Naive thymus-derived CD8-positive, alpha-beta T cell (primary cell): Measurements from ENCODE around the gene RANGRF. TPM values are rescaled to one million over a fixed set of nuclear protein-coding genes. Genes with fewer than 3 reads are reported as not detected.

Experiments used
- ATAC-seq, 2 donors: fragments of 150-1000 bp; cut with Tn5 transposase in 1 of 2; sonication (Bioruptor Pico), chemical (Tn5 transposase) in 1 of 2; 1 replicate in 1 of 2; 2 replicates in 1 of 2; pipeline ENCODE4 v1.10.0; 2021; ENCODE audit warnings: mild to moderate bottlenecking in 2 of 2, moderate library complexity in 2 of 2
- POLR2A ChIA-PET: fragments of 350-600 bp; sonication (Branson Sonifier 250); formaldehyde crosslinking; loops from one replicate; lab custom pipeline; 2021; ENCODE audit warnings: antibody characterized with exemption; lab: Charles Lee
- DNase-seq, 10 donors: peaks; one replicate each; pipeline versions ENCODE4 v3.0.0 to v3.0.0-alpha.2; 2020 to 2022
- H3K27ac Mint-ChIP-seq, 10 donors: one replicate each; pipeline ENCODE4 v1.8.0; 2020 to 2022; ENCODE audit warnings: mild to moderate bottlenecking in 10 of 10, mixed read lengths in 10 of 10, moderate library complexity in 4 of 10, inconsistent platforms in 1 of 10
- H3K27me3 Mint-ChIP-seq, 5 donors: one replicate each; pipeline ENCODE4 v1.8.0; 2021 to 2022; ENCODE audit warnings: mixed read lengths in 5 of 5
- H3K36me3 Mint-ChIP-seq, 3 donors: one replicate each; pipeline ENCODE4 v1.8.0; 2020 to 2022; ENCODE audit warnings: mixed read lengths in 3 of 3, mild to moderate bottlenecking in 2 of 3, inconsistent platforms in 1 of 3
- H3K4me1 Mint-ChIP-seq, 4 donors: one replicate each; pipeline ENCODE4 v1.8.0; 2021 to 2022; ENCODE audit warnings: mixed read lengths in 4 of 4
- H3K4me3 Mint-ChIP-seq, 10 donors: one replicate each; pipeline ENCODE4 v1.8.0; 2020 to 2022; ENCODE audit warnings: mild to moderate bottlenecking in 10 of 10, mixed read lengths in 10 of 10, moderate library complexity in 6 of 10, inconsistent platforms in 1 of 10
- H3K9me3 Mint-ChIP-seq, 9 donors: one replicate each; pipeline ENCODE4 v1.8.0; 2020 to 2022; ENCODE audit warnings: mixed read lengths in 9 of 9, mild to moderate bottlenecking in 3 of 9, inconsistent platforms in 1 of 9, moderate library complexity in 1 of 9
- polyA plus RNA-seq, 3 donors: library from polyadenylated mRNA; unstranded; fragments of 300-500 nt; fragmentation: Illumina TruSeq; gene quantifications; one replicate each; pipeline ENCODE4 v1.2.3, GENCODE V29; 2021
- total RNA-seq, 8 experiments: library from RNA in 2 of 8; stranded (reverse) in 2 of 8; gene quantifications; one replicate each; pipeline ENCODE4 v1.2.3 and lab custom pipeline; 2021 to 2026

Gene RANGRF
- total and polyA plus RNA-seq, 5 experiments from 2014 or later, result 41.7 to 79.6 (median 67.2) TPM

DNA sequence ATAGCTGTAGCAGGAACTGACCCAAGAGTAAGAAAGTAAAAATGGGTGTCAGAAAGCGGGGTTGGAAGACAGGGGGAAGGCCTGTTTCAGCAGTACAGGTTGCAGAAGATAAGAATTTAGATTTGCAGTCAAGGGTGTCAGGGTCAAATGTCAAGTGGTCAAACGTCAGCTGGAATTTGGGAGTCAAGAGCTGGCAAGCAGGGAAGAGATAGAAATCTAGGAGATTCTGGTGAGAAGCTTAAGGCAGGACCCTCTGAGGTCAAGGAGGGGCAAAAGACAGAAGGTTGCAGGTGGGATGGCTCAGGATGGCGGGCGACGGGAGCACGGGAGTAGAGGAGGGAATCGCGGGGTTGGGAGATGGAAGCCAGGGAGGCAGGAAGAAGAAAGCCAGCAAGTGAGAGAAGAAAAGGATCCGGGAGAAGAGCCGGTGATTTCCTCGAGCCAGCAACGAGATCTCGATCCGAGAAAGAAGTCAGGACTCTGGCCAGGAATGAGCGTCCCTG is 6.4 kb downstream of the RANGRF start:
- Mint-ChIP-seq H3K27ac (peak overlapping the region; percentile 84 to 97 (median 95)), H3K9me3 (peaks cover 0 to 2% (median 0%) of the 10 kb centered on the region in 9 donors), H3K4me1 (peaks cover 20 to 39% (median 31%) of the 10 kb centered on the region in 4 donors), H3K4me3 (peak overlapping the region; percentile 88 to 97 (median 94)), H3K27me3 (no peaks in the 10 kb centered on the region), H3K36me3 (peaks cover 0 to 2% (median 0%) of the 10 kb centered on the region in 3 donors)
- DNase-seq (no peak), ATAC-seq (no peak)
- POLR2A ChIA-PET, result interaction anchor here (0.6 to 3.1 kb wide), 28 partner anchors 17 to 438 kb away, joined by 3 to 71 read pairs (median 4); partner anchors contain the start of genes BORCS6, CTC1, HES7 and KRABD2

DNA sequence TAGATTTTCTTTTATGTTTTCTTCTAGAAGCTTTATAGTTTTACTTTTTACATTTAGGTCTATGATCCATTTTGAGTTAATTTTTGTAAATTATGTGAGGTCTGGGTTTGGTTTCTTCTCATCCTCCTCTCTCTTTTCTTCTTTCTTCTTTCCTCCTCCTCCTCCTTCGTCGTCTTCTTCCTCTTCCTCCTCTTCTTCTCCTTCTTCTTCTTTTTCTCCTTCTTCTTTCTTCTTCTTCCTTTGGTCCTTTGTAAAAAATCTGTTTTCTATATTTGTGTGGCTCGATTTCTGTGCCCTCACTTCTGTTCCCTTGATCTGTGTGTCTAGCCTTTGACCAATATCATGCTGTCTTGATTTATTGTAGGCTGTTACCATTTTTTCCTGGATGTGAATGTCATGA is 11.8 kb downstream of the RANGRF start:
- Mint-ChIP-seq H3K27me3 (no peaks in the 10 kb centered on the region), H3K4me3 (peak overlapping the region in 1 of 10 donors; percentile 42), H3K9me3 (peaks cover 0 to 2% (median 0%) of the 10 kb centered on the region in 9 donors), H3K4me1 (peaks cover 9 to 15% (median 13%) of the 10 kb centered on the region in 4 donors), H3K36me3 (no peaks in the 10 kb centered on the region), H3K27ac (peak overlapping the region in 9 of 10 donors; percentile 12 to 90 (median 76))
- no peak for DNase-seq
- ATAC-seq, result no peak
- POLR2A ChIA-PET, result interaction anchor here (0.7 to 4.4 kb wide), 6 partner anchors 8 to 210 kb away, joined by 3 to 24 read pairs (median 4); no protein-coding TSS in a partner anchor

DNA sequence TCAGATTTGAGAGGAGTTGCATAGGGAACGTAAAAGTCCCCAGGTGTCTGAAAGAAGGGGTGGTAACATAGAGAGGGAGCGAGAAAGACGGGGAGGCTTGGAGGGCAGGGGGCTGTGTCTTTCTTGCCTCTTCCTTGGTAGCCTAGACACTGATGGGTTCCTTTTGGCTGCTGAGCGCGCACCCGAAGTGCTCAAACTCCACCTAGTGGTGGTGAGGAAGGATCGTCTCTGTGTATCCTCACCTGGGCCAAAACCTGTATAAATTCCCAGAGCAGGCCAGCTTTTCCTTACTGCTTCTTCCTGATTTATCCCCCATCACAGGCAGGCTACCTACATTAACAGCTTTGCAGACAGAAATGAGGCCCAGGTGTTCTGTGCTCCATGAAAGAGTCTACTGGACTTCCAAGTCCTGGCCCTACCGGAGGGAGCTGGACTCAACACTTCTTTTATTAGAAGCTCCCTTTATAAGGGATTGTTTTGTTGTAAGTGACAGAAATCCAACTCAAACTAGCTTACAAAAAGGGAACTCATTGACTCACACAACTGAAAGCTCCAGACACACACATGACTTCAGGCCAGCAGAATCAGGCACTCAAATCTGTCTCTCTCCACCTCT is 12.3 kb downstream of the RANGRF start:
- Mint-ChIP-seq H3K27me3 (no peaks in the 10 kb centered on the region), H3K9me3 (peaks cover 0 to 2% (median 0%) of the 10 kb centered on the region in 9 donors), H3K4me3 (peak overlapping the region in 1 of 10 donors; percentile 42), H3K27ac (peak overlapping the region in 9 of 10 donors; percentile 12 to 90 (median 76)), H3K36me3 (no peaks in the 10 kb centered on the region), H3K4me1 (peaks cover 9 to 13% (median 9%) of the 10 kb centered on the region in 4 donors)
- DNase-seq, result peak; percentile 39 to 82 (median 58)
- POLR2A ChIA-PET, result interaction anchor here (0.5 to 4.4 kb wide), 6 partner anchors 69 to 210 kb away, joined by 3 to 24 read pairs (median 3); no protein-coding TSS in a partner anchor
- ATAC-seq, result peak; percentile 91 to 93

DNA sequence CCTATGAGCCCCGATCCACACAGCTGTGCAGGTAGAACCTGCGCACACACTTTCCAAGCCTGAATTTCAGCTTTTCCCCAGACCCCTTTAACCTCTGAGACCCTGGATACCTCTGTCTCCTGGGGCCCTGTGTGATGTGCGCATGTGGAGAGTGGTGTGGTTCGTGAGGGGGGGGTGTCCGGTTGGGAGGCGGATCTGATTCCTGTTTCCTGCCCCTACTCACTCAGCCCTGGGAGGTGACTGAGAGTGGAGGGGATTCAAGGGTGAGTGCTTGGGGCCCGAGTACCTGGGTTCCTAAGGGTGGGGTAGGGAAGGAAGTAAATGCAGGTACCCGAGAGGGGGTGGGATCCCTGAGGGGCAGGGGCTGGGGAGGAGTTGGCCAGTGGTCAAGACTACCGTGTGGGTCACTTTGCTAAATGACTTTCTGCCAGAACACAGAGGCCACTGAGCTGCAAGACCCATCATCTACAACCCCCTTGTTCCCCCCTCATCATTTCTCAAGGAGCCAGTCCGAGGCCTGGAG is 22.2 kb downstream of the RANGRF start:
- no peaks in the 10 kb centered on the region for H3K36me3 Mint-ChIP-seq
- no peak overlapping the region for H3K4me3 Mint-ChIP-seq
- ATAC-seq, result no peak
- H3K27me3 Mint-ChIP-seq, result peaks cover 2 to 41% (median 8%) of the 10 kb centered on the region in 5 donors
- no peaks in the 10 kb centered on the region for H3K9me3 Mint-ChIP-seq
- no peak for DNase-seq
- H3K27ac Mint-ChIP-seq, result peak overlapping the region in 1 of 10 donors; percentile 62
- H3K4me1 Mint-ChIP-seq, result peaks cover 0 to 2% (median 0%) of the 10 kb centered on the region in 4 donors
- POLR2A ChIA-PET, result interaction anchor here (0.8 kb wide), 1 partner anchor 121 kb away, joined by 3 read pairs; no protein-coding TSS in a partner anchor

DNA sequence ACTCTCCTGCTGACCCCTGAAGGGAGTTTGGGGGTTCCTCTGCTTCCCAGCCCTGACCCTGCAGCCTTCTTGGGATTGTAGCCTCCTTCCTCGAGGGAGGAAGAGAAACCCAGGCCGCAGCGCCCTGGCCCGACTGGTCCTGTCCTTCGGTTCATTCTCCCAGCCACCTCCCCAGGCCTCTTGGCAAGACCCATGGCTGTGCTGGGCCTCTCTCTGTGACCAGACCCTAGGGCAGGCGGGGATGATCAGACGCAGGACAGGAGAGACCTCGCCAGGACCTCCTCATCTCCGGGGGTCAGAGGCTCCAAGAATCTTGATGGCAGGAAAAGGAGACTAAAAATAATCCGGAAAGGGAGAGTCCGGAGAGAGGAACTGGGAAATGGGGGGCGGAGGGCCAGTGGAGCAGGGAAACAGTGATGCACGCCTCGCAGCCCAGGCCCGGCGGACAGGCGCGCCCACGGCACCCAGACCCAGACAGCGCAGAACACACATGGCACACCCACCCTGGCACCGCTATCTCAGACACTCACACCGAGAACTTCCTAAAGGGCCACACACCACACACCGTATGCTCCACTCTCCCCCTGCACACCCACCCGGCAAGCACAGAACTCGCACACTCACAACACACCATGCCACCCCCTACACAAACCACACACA is 22.8 kb downstream of the RANGRF start:
- ATAC-seq (no peak), DNase-seq (no peak)
- peaks cover 2 to 47% (median 12%) of the 10 kb centered on the region in 5 donors for H3K27me3 Mint-ChIP-seq
- H3K4me1 Mint-ChIP-seq, result peaks cover 0 to 4% (median under 1%) of the 10 kb centered on the region in 4 donors
- POLR2A ChIA-PET, result no interaction called here
- no peaks in the 10 kb centered on the region for H3K36me3 Mint-ChIP-seq
- no peaks in the 10 kb centered on the region for H3K9me3 Mint-ChIP-seq
- peak overlapping the region in 1 of 10 donors; percentile 58 for H3K27ac Mint-ChIP-seq
- no peak overlapping the region for H3K4me3 Mint-ChIP-seq

DNA sequence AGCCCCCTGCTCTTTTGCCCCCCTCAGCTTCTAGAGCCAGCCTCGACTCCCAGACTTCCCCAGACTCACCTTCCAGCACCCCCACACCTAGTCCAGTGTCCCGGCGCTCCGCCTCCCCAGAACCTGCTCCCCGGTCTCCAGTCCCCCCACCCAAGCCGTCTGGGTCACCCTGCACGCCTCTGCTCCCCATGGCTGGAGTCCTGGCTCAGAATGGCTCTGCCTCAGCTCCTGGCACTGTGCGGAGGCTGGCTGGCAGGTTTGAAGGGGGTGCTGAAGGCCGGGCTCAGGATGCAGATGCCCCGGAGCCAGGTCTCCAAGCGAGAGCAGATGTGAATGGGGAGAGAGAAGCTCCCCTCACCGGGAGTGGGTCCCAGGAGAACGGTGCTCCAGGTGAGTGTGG is 23.8 kb downstream of the RANGRF start:
- Mint-ChIP-seq H3K4me3 (no peak overlapping the region), H3K9me3 (no peaks in the 10 kb centered on the region), H3K27me3 (peaks cover 2 to 48% (median 12%) of the 10 kb centered on the region in 5 donors), H3K4me1 (peaks cover 0 to 4% (median under 1%) of the 10 kb centered on the region in 4 donors), H3K36me3 (no peaks in the 10 kb centered on the region), H3K27ac (no peak overlapping the region)
- ATAC-seq (no peak), DNase-seq (no peak)
- POLR2A ChIA-PET, result no interaction called here

DNA sequence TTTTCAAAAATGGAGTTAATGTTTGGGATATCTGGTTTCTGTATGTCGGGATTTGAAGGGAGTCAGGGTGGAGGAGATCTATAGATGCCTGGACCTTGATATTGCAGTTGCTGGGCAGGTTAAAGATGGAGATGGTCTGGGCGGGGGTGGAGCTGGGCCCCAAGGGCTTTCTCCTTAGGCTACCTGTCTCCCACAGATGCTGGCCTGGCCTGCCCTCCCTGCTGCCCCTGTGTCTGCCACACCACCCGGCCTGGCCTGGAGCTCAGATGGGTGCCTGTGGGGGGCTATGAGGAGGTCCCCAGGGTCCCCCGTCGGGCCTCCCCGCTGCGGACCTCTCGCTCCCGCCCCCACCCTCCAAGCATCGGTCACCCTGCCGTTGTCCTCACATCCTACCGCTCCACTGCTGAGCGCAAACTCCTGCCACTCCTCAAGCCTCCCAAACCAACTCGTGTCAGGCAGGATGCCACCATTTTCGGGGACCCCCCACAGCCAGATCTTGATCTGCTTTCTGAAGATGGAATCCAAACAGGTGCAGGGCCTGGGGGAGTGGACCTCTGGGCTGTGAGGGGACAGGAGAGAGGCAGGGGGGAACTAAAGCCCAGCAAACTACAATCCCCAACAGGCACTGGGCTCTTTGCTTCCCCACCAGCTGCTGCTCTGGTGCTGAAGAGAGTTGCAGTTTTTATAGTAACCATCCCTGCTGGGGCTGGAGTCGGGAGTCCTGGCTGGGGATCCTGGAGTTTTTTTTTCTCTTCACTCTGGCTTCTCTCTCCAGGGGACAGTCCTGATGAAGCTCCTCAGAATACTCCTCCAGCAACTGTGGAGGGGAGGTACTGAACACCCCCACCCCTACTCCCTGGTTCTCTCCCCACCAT is 24.5 kb downstream of the RANGRF start:
- H3K27ac Mint-ChIP-seq, result peak overlapping the region in 1 of 10 donors; percentile 56
- no peaks in the 10 kb centered on the region for H3K36me3 Mint-ChIP-seq
- H3K9me3 Mint-ChIP-seq, result no peaks in the 10 kb centered on the region
- POLR2A ChIA-PET, result interaction anchor here (0.6 kb wide), 1 partner anchor 21 kb away, joined by 3 read pairs; no protein-coding TSS in a partner anchor
- H3K4me3 Mint-ChIP-seq, result no peak overlapping the region
- no peak for ATAC-seq
- peaks cover 2 to 48% (median 12%) of the 10 kb centered on the region in 5 donors for H3K27me3 Mint-ChIP-seq
- peaks cover 0 to 4% (median under 1%) of the 10 kb centered on the region in 4 donors for H3K4me1 Mint-ChIP-seq
- DNase-seq, result no peak

DNA sequence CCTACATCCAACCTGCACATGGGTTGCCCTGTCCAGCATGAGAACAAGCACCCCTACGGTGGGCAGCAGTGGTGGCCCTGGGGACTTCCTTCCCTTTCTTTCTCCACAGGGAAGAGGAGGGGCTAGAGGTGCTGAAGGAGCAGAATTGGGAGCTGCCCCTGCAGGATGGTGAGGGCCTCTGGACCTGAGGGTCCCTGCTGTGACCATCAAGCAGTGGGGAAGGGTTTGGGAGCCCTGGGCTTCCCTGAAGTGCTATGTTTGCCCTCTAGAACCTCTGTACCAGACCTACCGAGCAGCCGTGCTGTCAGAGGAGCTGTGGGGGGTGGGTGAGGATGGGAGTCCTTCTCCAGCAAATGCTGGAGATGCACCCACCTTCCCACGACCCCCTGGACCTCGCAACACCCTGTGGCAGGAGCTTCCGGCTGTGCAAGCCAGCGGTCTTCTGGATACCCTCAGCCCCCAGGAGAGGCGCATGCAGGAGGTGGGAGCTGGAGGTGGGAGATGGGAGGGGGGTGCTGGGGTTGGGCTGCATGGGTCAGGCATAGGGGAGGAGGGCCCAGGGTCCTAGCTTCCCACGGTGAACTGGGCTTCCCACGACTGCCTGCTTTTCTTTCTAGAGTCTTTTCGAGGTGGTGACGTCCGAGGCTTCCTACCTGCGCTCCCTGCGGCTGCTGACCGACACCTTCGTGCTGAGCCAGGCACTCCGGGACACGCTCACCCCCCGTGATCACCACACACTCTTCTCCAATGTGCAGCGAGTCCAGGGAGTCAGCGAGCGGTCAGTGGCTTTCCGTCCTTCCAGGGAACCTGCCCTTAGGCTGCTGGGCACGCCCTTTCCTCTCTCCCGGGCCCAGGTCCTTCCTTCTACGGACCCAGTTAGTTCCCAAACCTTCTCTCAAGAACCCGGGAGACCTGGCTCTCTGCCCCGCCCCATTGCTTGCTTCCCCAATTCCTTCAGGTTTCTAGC is 26.6 kb downstream of the RANGRF start:
- Mint-ChIP-seq H3K9me3 (no peaks in the 10 kb centered on the region), H3K36me3 (no peaks in the 10 kb centered on the region), H3K4me3 (no peak overlapping the region), H3K4me1 (peaks cover 0 to 4% (median under 1%) of the 10 kb centered on the region in 4 donors), H3K27ac (no peak overlapping the region), H3K27me3 (peaks cover 3 to 48% (median 13%) of the 10 kb centered on the region in 5 donors)
- ATAC-seq, result no peak
- POLR2A ChIA-PET, result no interaction called here
- no peak for DNase-seq

DNA sequence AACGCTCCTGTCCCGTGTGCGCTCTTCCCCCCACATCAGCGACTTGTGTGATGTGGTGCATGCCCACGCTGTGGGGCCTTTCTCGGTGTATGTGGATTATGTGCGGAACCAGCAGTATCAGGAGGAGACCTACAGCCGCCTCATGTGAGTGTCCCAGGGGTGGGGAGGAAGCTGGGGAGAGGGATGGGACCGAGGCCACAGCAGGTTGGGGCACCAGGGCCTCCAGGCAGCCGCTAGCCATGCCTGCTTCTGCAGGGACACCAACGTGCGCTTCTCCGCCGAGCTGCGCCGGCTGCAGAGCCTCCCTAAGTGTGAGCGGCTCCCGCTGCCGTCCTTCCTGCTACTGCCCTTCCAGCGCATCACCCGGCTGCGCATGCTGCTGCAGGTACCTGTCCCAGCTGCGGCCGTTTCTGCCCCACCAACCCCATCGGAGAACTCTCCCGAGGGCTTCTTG is 27.3 kb downstream of the RANGRF start:
- no peak for DNase-seq
- POLR2A ChIA-PET, result no interaction called here
- Mint-ChIP-seq H3K27me3 (peaks cover 4 to 48% (median 13%) of the 10 kb centered on the region in 5 donors), H3K4me3 (no peak overlapping the region), H3K4me1 (peaks cover 0 to 4% (median 0%) of the 10 kb centered on the region in 4 donors), H3K9me3 (no peaks in the 10 kb centered on the region), H3K36me3 (no peaks in the 10 kb centered on the region), H3K27ac (no peak overlapping the region)
- no peak for ATAC-seq

DNA sequence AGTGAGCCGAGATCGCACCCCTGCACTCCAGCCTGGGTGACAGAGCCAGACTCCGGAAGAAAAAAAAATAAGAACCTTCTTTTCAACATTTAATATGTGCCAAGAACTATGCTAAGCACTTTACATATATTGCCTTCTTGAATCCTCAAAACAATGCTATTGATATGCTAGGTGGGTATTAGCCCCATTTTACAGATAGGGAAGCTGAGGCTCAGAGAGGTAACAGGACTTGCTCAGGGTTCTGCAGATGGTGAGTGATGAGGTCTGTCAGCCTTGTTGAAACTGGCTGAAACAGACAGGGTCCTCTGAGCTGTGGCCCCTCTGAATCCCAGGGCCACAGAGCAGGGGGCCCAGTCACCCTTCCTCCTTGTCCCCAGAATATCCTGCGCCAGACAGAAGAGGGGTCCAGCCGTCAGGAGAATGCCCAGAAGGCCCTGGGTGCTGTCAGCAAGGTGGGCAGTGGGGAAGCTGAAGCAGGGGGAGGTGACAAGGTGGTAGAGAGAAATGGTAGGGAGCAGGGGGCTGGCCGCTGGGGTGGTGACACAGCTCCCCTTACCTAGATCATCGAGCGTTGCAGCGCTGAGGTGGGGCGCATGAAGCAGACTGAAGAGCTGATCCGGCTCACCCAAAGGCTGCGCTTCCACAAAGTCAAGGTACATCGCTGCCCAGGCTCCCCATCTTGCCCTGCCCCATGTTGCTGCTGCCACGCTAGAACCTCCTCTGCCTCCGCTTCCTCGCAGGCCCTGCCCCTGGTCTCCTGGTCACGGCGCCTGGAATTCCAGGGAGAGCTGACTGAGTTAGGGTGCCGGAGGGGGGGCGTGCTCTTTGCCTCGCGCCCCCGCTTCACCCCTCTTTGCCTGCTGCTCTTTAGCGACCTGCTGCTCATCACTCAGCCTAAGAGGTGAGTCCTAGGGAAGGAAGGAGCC is 29.8 kb downstream of the RANGRF start:
- Mint-ChIP-seq H3K9me3 (no peaks in the 10 kb centered on the region), H3K36me3 (no peaks in the 10 kb centered on the region), H3K27ac (no peak overlapping the region), H3K27me3 (peaks cover 2 to 37% (median 13%) of the 10 kb centered on the region in 5 donors), H3K4me3 (no peak overlapping the region), H3K4me1 (peaks cover 0 to 4% (median 0%) of the 10 kb centered on the region in 4 donors)
- POLR2A ChIA-PET, result interaction anchor here (0.9 kb wide), 1 partner anchor 9 kb away, joined by 5 read pairs; no protein-coding TSS in a partner anchor
- ATAC-seq, result no peak
- no peak for DNase-seq
